ENCODE results near the gene CELF4.

The CELF4 gene

GRCh38 chr18:37565101-37565976 is at the start of gene CELF4:
CELF4 (minus strand) TSS chr18:37565798.
- DNase-seq: peak; percentile 84

- no peak for DNase-seq
Measured at GRCh38 chr18:37613253-37613565, 47.6 kb upstream of the CELF4 start.

GRCh38 chr18:37612524-37613252 is 47.1 kb upstream of the CELF4 start:
- no peak for DNase-seq

GRCh38 chr18:37611614-37612279 is 46.1 kb upstream of the CELF4 start:
- no peak for DNase-seq

- no peak for DNase-seq
Measured at GRCh38 chr18:37608876-37609275, 43.3 kb upstream of the CELF4 start.

- no peak for DNase-seq
Measured at GRCh38 chr18:37607281-37607680, 41.7 kb upstream of the CELF4 start.

- no peak for DNase-seq
Measured at GRCh38 chr18:37604032-37604431, 38.4 kb upstream of the CELF4 start.

- DNase-seq: no peak
Measured at GRCh38 chr18:37598966-37599896, 33.6 kb upstream of the CELF4 start.

- no peak for DNase-seq
Measured at GRCh38 chr18:37598396-37598795, 32.8 kb upstream of the CELF4 start.

- no peak for DNase-seq
Measured at GRCh38 chr18:37590346-37590745, 24.7 kb upstream of the CELF4 start.

GRCh38 chr18:37588289-37588688 is 22.7 kb upstream of the CELF4 start:
- no peak for DNase-seq

GRCh38 chr18:37586656-37587225 is 21.1 kb upstream of the CELF4 start:
- no peak for DNase-seq

GRCh38 chr18:37584952-37585695 is 19.5 kb upstream of the CELF4 start:
- DNase-seq: no peak

- DNase-seq: no peak
Measured at GRCh38 chr18:37584217-37584616, 18.6 kb upstream of the CELF4 start.

- DNase-seq: no peak
Measured at GRCh38 chr18:37582261-37582660, 16.7 kb upstream of the CELF4 start.

GRCh38 chr18:37578886-37579513 is 13.4 kb upstream of the CELF4 start:
- DNase-seq: peak; percentile 72

GRCh38 chr18:37578182-37578678 is 12.6 kb upstream of the CELF4 start:
- DNase-seq: no peak

GRCh38 chr18:37577051-37577611 is 11.5 kb upstream of the CELF4 start:
- no peak for DNase-seq

GRCh38 chr18:37575646-37576045 is 10.0 kb upstream of the CELF4 start:
- no peak for DNase-seq

- peak; percentile 61 for DNase-seq
Measured at GRCh38 chr18:37574113-37574512, 8.5 kb upstream of the CELF4 start.
